IPS-18c (cell line): ENCODE results near the gene DMC1.
"Not testable (repeated sequence)": the region's sequence is repeated elsewhere in the genome, so short reads cannot be mapped to it uniquely, and the experiment has no call there.

Experiments used
- H3K4me3 ChIP-seq: 2 replicates; pipeline ENCODE4 v1.7.0; 2013; ENCODE audit warnings: low read depth, mild to moderate bottlenecking, low read length, moderate library complexity; ENCODE audit not compliant: insufficient read depth
- H3K9me3 ChIP-seq: one replicate; pipeline ENCODE4 v1.6.1; 2013; ENCODE audit warnings: mild to moderate bottlenecking, low read length, moderate library complexity; ENCODE audit not compliant: control insufficient read depth, insufficient read depth

Gene DMC1

GRCh38 chr22:38485783-38486182, 84.2 kb downstream of the DMC1 start:
- H3K4me3 ChIP-seq, result no peak overlapping the region
- no peaks in the 10 kb centered on the region for H3K9me3 ChIP-seq

- H3K9me3 ChIP-seq, result peaks cover 2% of the 10 kb centered on the region
- no peak overlapping the region for H3K4me3 ChIP-seq
These were observed 85.7 kb downstream of the DMC1 start for GRCh38 chr22:38484244-38484643.

GRCh38 chr22:38482662-38483308, 87.2 kb downstream of the DMC1 start:
- H3K4me3 ChIP-seq, result no peak overlapping the region
- H3K9me3 ChIP-seq, result peaks cover 2% of the 10 kb centered on the region

GRCh38 chr22:38481871-38482332, 88.1 kb downstream of the DMC1 start:
- H3K9me3 ChIP-seq, result peaks cover 2% of the 10 kb centered on the region
- H3K4me3 ChIP-seq, result no peak overlapping the region

GRCh38 chr22:38481162-38481870, 88.7 kb downstream of the DMC1 start:
- Histone ChIP-seq H3K9me3 (peaks cover 2% of the 10 kb centered on the region), H3K4me3 (no peak overlapping the region)

GRCh38 chr22:38479096-38479837, 90.7 kb downstream of the DMC1 start:
- H3K9me3 ChIP-seq, result peaks cover 2% of the 10 kb centered on the region
- H3K4me3 ChIP-seq, result no peak overlapping the region

DNA sequence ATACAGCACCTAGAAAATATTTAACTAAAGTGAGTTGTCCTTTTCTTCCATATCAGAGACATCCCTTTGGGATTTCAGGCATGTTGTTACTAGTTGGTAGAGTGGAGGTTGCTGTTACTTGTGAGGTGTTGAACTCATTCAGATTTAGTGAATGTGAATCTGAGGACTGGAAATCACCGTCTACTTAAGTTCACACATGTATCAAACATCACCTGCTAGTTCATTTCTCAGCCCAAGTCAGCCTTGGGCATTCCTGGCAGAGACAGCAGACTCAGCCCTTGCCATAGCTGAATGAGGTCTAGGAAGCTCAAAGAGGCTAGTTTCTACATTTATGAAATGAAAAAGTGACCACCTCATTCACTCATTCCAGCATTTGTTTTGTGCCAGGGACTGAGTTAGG, 92.4 kb downstream of the DMC1 start:
- Histone ChIP-seq H3K4me3 (no peak overlapping the region), H3K9me3 (peaks cover 2% of the 10 kb centered on the region)

GRCh38 chr22:38474003-38474607, 95.9 kb downstream of the DMC1 start:
- Histone ChIP-seq H3K9me3 (no peaks in the 10 kb centered on the region), H3K4me3 (no peak overlapping the region)

- Histone ChIP-seq H3K4me3 (no peak overlapping the region), H3K9me3 (no peaks in the 10 kb centered on the region)
These were observed 98.7 kb downstream of the DMC1 start for GRCh38 chr22:38471237-38471636.

- H3K9me3 ChIP-seq, H3K4me3 ChIP-seq: not testable (repeated sequence)
These were observed 99.8 kb downstream of the DMC1 start for GRCh38 chr22:38470179-38470578.

- no peak overlapping the region; the same call in 1 of the 2 replicates for H3K4me3 ChIP-seq
- H3K9me3 ChIP-seq, result no peaks in the 10 kb centered on the region
These were observed 100.6 kb downstream of the DMC1 start for GRCh38 chr22:38469306-38469781.
